ENCODE measurements around the gene ENTR1.

ENTR1 gene

GRCh38 chr9:136387217-136387616, 23.2 kb downstream of the ENTR1 start:
- no peak for DNase-seq (ENCODE audit: low read depth)
- no peak for TF ChIP-seq CTCF (IDR thresholded peaks at IDR 0.05; ENCODE audit: low read length, missing control alignments)
- H3K4me3 ChIP-seq (replicated peaks; ENCODE audit: low read depth, low read length), result no peak overlapping the region

- TF ChIP-seq CTCF (IDR thresholded peaks at IDR 0.05; ENCODE audit: low read length, missing control alignments), result no peak
- H3K4me3 ChIP-seq (replicated peaks; ENCODE audit: low read depth, low read length), result no peak overlapping the region
- DNase-seq (ENCODE audit: low read depth), result no peak
Measured at GRCh38 chr9:136386018-136386417, 24.4 kb downstream of the ENTR1 start.

GRCh38 chr9:136385015-136385414, 25.4 kb downstream of the ENTR1 start:
- no peak for TF ChIP-seq CTCF (IDR thresholded peaks at IDR 0.05; ENCODE audit: low read length, missing control alignments)
- H3K4me3 ChIP-seq (replicated peaks; ENCODE audit: low read depth, low read length), result no peak overlapping the region
- DNase-seq (ENCODE audit: low read depth), result no peak

GRCh38 chr9:136383436-136383835, 27.0 kb downstream of the ENTR1 start:
- no peak for TF ChIP-seq CTCF (IDR thresholded peaks at IDR 0.05; ENCODE audit: low read length, missing control alignments)
- no peak overlapping the region for H3K4me3 ChIP-seq (replicated peaks; ENCODE audit: low read depth, low read length)
- no peak for DNase-seq (ENCODE audit: low read depth)

GRCh38 chr9:136381966-136382513, 28.4 kb downstream of the ENTR1 start:
- no peak overlapping the region for H3K4me3 ChIP-seq (replicated peaks; ENCODE audit: low read depth, low read length)
- DNase-seq (ENCODE audit: low read depth), result no peak
- TF ChIP-seq CTCF (IDR thresholded peaks at IDR 0.05; ENCODE audit: low read length, missing control alignments), result no peak

- no peak for DNase-seq (ENCODE audit: low read depth)
- no peak overlapping the region for H3K4me3 ChIP-seq (replicated peaks; ENCODE audit: low read depth, low read length)
Measured at GRCh38 chr9:136381311-136381710, 29.1 kb downstream of the ENTR1 start.

More at GRCh38 chr9:136381311-136381710, 29.1 kb downstream of the ENTR1 start:
- TF ChIP-seq CTCF (IDR thresholded peaks at IDR 0.05; ENCODE audit: low read length, missing control alignments), result no peak

Data from fibroblast of pulmonary artery (primary cell).